EL (cell line): ENCODE measurements around the gene PCSK5.

ENCODE experiments used
- DNase-seq: peaks from one replicate; pipeline ENCODE4 v3.0.0-alpha.2; 2016

Gene PCSK5

DNA sequence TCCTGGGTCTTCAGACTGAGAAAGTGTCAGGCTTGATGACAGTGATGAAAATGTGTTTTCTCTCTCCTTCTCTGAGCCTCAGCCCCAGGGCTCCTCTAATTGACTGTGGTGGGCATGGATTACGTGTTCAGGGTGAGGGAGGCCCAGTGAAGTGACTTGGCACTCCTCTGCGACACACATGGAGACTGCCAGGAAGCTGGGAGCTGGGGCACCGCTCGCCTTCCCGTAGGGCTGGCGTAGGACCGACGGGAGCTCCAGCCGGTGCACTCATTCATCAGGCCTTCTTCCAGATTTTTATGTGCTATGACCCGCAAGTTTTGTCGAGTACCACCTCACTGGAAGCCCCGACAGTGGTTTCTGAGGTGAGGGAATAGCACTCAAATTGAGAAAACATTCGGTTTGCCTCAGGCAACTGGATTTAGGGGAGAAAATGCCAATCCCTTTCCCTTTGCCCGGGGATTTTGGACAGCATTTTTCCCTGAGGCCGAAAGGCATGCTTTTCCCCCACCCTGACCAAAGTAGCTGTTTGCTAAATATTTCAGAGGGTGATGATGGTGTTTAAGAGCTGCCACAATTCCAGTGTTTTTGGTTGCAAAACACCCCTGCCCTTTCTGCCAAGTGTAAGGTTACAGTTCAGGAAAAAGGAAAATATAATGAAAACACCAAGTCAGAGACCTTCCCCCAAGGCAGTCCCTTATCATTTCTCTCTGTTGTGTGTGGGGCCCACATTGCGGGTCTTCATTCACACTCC lies 83.7 kb downstream of the PCSK5 start:
- DNase-seq, result no peak

DNA sequence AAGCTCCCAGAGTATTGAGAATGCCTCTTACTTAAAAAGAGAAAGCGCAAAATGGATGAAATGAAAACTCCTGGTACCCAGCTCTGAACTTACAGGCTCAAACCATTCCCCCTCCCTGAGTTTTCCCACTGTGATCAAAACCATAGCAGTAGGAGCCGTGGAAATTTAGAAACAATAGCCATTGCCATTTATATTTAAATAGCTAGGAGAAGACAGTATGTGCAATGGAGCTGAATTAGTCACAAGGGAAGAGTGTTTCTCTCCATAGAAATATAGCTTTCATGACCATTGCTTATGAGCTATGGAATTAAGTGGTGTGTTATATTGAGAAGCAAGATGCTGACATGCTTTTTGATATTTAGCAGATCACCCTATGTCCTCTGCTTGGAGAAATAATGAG lies 84.6 kb downstream of the PCSK5 start:
- DNase-seq, result no peak

DNA sequence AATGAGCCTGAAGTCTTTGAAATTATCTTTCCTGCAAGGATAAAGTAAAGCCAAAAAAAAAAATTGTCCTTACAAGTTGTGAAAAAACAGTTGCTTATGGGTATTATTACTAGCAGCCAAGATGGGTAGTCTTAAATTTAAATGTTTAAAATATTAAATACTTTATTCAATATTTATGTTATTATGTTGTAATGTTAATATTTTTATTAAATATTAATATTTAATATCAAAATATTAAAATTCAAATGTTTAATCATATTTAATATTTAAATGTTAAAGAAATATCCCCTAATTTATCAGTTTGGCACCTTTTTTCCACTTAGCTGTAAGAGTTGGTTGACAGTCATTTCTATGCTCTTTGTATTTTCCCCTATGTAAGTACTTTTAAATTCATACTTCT lies 86.1 kb downstream of the PCSK5 start:
- DNase-seq, result no peak

DNA sequence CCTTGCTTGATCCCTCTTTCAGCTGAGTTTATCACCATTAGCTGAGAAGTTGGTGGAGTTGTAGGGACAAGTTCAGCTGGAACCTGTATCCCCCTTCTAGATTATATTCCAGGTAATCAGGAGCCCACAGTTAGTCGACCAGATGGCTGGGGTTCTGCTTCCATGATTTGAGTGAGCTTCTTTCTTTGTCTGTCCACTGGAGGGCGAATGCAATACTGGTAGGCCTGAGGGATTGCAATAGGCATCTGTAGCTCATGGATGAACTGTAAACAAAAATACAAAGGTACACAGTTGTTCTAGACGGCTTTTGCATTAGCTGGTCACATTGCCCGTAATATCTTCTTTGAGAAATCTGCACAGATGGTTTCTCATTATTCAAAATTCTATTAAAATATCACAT lies 88.9 kb downstream of the PCSK5 start:
- DNase-seq, result no peak

DNA sequence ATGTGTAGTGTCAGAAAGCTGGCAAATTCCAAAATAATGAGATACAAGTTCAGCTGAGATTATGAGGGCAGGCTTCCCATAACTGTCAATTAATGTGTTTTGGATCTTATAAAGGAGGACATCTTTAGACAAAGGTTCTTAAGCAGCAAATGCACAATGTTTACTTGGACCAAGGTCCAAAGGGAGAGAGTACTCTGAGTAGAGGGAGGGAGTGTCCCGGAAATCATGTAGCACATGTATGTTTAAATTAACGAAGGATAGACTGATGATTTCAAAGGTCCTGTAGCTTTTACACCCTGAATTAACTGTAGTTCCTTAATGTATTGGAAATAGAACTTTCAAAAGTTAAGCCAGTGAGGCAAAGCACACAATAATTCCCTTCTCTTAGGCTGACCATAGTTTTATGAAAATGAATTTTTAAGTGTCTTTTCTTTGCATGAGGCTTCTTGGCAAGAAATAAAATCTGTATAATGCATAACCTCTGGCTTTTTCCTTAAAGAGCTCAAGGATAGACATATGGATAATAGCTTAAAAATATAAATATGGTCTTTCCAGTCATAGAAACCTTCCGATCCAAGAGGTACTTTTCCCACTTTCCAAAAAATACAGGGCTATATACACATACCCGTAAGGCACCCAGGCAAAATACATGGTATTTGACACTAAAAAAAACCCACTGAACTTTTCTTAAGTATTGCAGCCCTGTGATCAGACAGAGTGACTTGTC lies 93.0 kb downstream of the PCSK5 start:
- no peak for DNase-seq

DNA sequence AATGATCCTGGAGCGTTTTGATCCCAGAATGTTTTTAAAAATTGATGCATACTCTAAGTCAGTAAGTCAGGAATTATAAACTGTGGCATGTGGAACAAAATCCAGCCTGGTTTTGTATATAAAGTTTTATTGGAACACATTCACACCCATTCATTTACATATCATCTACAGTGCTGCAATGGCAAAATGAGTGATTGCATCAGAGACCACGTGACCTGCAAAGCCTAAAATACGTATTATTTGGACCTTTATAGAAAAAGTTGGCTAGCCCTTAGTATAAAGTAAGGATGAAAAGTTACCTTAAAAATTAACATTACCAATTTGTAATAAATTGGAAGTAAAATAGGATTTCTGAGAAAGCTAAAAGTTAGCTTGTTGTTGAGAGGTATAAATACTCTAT lies 95.0 kb downstream of the PCSK5 start:
- no peak for DNase-seq

DNA sequence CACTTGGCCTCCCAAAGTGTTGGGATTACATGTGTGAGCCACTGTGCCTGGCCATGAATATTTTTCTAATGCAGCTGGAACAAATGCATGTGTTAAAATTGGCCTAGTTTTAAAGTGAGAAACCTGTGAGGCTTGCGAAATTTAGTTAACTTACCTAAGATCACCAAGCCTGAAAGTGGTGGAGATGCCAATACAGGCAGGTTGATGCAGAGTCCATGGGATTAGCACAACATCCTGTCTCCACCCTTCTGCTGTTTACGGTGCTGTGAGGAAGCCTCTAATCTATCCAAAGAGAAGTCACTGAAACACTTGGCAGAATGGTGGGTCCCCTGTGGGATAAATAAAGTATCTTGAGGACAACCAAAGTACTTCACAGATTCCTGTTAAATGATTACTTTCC lies 98.2 kb downstream of the PCSK5 start:
- no peak for DNase-seq

DNA sequence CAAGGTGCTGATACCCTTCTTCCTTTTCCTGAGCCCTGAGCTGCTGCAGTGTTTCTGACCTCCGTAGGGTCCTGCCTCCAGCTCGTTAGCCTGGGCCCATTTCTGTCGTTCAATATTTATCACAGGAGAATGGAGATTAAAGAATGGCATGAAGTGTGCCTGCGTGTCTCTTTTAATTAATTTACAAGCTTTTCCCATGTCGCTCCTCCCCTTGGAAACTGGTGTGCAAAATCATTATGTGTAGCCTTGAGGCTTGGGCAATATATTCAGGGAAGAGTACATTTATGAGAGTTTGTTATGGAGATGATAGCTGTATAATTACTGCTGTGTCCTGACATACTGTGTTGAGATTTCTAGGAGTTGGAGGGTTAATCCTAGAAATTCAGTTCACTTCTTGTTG lies 99.7 kb downstream of the PCSK5 start:
- DNase-seq, result no peak

DNA sequence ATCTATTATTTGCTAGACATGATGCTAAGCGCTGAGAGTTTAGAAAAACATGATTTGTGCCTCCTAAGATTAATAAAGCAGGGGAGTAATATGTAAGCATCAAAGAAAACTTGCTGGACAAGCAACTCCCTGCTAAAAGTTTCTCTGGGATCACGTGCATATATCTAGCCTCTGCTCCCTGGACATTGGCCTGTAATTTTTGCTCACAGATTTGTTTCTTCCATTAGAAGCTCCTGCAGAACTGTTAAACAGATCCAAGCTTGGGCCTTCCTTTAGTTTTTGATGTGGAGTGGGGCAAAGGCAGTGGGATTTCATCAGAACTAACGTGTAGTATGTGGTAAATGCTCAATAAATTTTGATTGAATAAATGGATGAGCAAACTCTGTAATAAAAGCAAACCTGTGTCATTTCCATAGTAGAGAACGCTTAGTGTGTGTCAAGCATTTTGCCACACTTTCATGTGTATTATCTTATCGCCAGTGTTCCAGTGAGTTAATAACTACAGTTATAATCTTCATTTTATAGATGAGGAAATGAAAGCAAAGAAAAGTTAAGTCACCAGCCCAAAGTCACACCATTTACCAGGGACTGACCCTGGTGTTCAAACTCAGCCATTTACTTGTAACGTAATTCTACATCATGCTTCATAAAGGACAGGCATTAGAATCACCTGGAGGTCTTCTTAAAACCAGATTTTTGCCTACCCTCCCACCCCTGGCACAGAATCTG lies 100.3 kb downstream of the PCSK5 start:
- no peak for DNase-seq

DNA sequence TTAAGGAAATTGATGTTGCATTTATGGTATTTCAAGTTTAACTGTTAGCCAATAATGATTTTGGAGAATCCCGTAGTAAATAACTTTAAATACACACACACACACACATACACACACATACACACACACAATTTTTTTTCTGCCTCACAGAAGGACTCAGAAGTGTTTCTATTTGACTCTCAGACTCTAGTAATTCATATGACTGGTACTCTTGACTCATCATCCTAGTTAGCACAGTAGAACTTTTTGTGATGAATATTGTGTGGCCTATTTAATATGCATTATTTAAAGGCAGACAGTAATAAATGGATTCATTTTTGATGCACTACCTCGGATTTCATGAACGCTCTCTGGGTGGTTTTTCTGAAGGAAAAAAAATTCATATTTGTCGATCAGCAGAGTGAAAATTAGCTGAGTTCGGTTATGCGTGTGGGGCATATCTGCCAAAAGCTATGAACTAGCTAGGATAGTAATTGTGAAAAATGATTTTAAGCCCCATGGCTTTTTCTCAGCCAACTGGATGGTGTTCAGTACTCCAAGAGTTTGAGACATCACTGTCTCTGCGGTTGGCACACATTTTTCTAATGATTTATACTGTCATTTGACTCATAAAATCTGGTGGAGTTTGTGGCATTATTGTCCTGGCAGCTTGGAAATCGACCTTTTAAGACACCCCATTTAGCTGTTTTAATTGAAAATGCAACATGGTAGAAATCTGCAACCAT lies 102.2 kb downstream of the PCSK5 start:
- no peak for DNase-seq

DNA sequence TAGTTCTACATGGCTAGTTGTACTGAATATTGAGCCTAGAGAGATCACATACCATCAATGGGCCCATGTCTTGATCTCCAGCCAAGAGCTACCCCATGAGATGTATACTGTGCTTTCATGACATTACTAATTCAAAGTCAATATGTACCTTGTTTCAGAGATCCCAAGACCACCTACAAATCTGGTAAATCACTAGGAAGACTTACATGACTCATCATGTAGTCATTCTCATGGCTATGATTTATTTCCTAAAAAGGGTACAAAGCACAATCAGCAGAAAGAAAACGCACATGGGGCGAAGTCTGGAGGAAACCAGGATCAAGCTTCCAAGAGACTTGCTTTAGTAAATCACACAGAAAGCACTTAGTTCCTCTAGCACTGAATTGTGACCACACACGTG lies 103.0 kb downstream of the PCSK5 start:
- DNase-seq, result no peak

DNA sequence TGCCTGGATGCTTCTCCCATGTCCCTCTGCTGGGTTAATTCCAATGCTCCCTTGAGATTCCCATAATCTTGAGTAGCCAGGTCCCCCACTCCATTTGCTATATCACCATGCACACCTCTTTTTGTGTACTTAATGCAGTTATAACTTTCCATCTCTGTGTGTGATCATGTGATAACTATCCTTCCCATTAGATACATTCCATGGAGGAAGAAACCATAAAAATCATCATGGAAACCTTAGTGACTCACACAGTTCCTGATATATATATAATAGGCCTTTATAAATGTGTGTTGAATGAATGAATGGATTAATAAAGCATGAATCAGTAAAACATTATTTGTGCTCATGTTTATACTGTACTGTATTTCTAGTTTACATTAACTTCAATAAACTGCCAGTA lies 104.6 kb downstream of the PCSK5 start:
- DNase-seq, result no peak

DNA sequence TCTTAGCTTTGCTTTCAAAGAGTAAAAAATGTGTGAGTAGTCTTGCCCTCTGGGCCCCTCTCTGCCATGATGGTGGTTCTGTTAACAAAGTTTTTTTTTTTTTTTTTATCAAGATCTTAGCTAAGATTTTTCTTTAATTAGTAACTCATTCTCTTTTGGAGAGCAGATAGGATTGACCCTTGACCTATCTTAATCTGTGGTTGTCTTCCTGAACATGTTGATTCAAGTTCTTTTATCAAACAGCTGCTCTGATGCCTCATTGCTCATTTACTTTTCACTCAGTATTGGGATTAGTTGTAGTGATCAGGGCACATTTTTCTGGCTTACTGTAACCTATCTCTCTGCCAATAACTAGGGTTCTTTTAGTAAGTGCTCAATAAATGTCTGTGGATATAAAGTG lies 106.3 kb downstream of the PCSK5 start:
- DNase-seq, result no peak

DNA sequence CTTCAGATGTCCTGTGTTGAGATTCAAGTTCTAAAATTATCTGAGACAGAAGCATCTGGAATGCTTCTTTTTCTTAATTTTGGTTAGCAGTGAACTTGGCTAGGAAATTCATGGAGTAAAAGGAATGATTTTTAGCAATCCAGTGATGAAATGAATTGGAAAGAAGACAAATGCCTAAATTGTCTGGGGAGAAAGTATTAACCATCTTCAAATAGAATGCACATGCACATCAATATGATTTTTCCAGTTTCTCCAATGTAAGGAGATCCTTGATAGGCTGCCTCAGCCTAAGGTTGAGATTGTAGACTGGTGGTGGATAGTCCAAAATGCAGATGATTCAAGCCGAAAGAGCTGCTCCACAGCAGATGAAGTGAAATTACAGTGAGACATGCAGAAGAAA lies 106.7 kb downstream of the PCSK5 start:
- DNase-seq, result no peak

DNA sequence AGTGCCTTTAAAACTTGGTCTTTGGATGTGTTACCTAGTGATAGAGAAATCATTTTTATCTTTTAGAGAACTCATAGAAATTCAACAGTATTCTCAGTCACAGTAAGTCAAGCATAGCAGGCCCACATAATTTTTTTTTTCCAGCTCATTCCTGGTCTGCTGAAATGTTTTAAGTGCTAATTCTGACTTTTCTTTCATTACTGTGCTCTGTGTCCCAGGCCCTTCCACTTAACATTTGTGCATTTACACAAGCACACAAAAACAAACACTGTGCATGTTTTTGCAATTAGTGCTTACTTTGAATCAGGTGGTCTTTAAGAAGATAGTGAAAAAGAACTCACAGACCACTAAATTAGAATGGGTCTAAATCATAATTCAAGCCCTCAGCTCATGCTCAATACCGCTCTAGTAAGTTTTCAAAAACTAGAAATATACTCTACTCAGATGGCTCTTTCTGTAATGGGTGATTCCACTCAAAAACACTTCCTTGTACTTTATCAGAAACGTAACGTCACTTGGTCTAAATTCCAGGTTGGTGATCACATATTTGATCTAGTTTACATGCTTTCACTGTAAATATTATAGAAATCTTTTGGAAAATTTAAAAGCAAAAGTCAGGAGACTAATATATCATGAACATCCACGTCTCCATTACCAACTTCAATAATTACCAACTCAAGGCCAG lies 107.8 kb downstream of the PCSK5 start:
- DNase-seq, result no peak

DNA sequence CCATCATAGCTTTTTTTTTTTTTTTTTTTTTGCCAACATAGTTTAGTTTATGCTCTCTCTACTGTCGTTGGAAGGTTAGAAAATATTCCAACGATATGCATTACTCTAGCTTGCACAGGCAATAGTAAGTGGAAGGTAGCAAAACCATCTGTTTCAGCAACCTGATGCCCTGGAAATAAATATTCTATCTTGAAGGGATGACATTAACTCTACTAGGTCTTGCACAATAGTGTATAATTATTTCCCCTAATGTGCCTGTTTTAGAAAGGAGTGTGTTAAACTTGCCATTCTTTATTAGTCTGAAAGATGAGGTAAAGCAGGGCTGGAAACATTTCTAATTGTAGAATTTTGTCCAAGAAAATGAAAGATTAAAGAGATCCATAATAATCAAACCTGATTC lies 111.0 kb downstream of the PCSK5 start:
- DNase-seq, result no peak

DNA sequence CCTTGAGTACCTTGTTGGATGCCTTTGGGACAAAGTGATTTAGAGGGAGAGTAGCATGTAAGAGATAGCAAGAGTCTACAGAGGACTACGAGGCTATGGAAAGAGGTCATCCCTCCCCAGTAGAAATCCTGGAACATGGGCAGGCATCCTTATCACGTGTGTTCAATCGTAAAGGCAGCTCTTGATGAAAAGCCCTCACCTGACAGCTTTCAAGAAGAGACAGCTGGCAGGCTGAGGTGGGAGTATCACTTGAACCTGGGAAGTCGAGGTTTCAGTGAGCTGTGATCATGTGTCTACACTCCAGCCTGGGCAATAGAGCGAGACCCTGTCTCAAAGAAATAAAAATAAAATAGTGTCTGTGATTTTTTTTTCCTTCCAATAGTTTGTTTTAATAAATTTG lies 112.6 kb downstream of the PCSK5 start:
- DNase-seq, result no peak

DNA sequence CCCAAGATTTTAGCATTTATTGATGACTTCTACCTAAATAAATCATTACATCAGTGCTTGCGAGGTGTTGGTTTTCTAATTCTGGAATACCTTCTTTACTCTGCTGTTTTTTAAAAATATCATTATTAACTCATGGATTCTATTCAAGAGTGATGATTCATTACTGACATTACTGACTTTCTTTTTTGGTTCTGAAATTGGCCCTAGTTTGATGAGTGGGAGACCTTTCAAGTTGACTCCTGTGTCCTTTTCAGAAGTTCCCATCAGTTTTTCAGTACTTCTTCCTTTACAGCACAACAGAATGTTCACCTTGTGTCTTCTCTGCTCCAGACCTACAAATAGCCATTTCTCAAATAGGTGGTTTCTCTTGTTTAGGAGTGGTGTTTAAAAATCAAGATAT lies 114.1 kb downstream of the PCSK5 start:
- DNase-seq, result no peak

DNA sequence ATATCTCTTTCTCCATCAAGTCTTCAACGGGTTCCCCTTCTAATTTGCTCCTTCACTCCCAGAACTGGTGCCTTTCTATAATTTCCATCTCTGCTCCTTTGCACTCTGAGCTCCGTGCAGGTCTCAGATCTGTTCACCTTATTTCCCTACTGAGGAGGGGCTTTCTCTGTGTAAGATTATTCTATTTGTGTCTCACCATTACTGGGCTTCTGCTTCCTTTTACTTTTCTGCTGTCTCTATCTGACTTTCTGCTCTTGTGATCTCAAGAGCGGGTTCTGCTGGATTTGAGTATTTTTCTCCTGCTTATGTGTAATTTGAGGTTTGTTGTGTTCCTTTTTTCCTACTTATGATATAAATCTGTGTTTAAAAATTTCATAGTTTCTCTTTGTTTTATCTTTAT lies 117.5 kb downstream of the PCSK5 start:
- no peak for DNase-seq

DNA sequence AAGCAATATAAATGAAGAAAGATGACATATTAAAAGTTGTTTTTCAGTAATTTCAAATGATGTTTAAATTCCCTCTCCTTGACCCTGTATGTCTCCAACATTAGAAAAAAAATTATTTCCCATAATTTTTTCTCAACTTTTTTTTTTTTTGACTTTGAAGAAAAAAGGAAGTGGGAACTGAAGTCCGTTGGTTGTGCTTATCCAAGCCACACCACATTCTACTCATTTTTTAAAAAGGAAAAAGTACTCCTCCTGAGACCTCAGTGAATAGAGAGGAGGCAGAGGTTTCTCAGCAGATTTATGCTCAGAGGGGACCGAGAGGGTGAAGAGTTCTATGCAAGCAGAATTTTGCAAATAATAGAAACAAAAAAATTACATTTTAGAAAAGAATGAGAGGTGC lies 123.3 kb downstream of the PCSK5 start:
- no peak for DNase-seq

DNA sequence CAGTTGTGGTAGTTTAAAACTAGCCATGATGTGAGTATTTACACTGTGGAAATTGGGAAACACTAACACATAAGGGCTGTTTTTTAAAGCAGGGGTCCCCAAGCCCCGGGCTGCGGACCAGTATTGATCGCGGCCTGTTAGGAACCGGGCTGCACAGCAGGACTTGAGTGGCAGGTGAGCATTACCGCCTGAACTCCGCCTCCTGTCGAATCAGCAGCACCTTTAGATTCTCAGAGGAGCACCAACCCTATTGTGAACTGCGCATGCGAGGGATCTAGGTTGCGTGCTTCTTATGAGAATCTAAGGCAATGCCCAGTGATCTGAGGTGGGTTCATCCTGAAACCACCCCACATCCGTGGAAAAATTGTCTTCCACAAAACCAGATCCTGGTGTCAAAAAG lies 127.8 kb downstream of the PCSK5 start:
- DNase-seq, result no peak

DNA sequence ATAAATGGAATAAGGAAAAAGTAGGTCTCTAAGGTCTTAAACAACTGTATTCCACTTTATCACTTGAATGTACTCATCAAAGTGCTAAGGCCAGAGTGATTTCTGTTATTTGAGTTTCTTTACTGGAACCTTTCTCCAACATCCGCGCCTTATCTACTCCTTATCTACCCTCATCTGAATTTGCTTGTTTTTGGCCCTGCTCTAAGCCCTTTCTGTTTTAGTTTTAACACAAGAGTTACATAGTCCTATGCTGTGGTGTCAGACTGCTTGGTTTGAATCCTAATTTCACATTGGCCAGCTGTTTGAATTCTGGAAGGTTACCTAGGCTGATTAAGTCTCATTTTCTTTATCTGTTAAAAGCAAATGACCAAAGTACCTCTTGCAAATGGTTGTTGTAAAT lies 128.3 kb downstream of the PCSK5 start:
- no peak for DNase-seq

DNA sequence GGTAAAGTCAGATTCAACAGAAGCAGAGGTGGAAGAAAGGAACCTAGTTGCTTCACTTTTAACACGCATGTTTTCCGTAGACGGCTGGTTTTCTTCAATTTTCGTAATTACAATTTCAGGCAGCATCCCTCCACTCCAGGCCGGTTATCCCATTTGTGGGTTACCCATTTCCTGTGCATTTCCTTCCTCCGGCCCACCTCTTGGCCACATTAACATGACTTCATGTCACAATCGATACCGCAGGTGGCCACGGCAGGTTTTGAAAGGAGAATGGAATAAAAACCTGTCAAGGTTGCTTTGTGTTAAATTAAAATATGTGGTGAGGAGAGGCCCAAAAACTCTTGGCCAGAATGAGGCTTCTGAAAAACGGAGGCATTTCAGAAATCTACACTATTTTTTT lies 130.2 kb downstream of the PCSK5 start:
- DNase-seq, result no peak
